ENCODE measurements around the gene OR8B4.
"Not testable (repeated sequence)": the region's sequence is repeated elsewhere in the genome, so short reads cannot be mapped to it uniquely, and the experiment has no call there.

The OR8B4 gene, protein sequence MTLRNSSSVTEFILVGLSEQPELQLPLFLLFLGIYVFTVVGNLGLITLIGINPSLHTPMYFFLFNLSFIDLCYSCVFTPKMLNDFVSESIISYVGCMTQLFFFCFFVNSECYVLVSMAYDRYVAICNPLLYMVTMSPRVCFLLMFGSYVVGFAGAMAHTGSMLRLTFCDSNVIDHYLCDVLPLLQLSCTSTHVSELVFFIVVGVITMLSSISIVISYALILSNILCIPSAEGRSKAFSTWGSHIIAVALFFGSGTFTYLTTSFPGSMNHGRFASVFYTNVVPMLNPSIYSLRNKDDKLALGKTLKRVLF

DNA sequence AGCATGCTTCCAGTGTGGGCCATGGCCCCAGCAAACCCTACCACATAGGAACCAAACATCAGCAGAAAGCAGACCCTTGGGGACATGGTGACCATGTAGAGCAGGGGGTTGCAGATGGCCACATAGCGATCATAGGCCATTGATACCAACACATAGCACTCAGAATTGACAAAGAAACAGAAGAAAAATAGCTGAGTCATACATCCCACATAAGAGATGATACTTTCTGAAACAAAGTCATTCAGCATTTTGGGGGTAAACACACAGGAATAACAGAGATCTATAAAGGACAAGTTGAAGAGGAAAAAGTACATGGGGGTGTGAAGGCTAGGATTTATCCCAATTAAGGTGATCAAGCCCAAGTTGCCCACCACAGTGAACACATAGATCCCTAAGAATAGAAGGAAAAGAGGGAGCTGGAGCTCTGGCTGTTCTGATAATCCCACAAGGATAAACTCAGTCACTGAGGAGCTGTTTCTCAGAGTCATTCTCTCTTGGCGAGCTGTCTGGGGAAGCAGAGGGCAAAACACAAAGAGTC, at the start of gene OR8B4:
OR8B4 (minus strand) TSS at position 488 of the 538 bp plus-strand sequence; CDS start at position 488, 0 bp downstream.
- DNase-seq, result no peak

DNA sequence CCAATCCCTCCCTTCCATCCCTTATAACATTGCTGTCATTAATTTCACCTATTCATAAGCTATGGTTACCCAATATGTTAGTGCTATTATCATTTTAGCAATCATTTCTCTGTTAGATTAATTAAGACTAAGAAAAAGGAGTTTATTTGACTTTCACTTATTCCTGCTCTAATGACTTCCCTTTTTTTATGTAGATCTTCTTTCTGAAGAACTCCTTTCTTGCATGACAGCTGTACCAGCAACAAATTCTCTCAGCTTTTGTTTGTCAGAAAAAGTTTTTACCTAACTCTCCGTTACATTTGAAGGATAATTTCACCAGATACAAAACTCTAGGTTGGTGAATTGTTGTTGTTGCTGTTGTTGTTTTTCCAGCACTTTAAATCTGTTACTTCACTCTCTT, 49.4 kb upstream of the OR8B4 start:
- no peak for DNase-seq

DNA sequence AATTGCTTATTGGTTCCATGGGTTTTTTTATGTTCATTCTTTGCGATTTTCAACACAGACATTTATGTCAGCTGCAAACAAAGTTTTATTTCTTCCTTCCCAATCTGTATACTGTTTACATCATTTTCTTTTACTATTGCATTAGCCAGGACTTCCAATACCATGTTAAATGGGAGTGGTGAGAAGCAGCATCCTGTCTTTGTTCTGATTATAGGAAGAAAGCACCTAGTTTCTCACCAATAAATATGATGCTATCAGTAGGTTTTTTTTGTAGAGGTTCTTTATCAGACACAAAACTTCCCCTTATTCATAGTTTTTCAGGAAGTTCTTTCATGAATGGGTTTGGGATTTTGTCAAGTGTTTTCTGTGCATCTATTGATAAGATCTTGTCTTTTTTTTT, 48.8 kb upstream of the OR8B4 start:
- no peak for DNase-seq

DNA sequence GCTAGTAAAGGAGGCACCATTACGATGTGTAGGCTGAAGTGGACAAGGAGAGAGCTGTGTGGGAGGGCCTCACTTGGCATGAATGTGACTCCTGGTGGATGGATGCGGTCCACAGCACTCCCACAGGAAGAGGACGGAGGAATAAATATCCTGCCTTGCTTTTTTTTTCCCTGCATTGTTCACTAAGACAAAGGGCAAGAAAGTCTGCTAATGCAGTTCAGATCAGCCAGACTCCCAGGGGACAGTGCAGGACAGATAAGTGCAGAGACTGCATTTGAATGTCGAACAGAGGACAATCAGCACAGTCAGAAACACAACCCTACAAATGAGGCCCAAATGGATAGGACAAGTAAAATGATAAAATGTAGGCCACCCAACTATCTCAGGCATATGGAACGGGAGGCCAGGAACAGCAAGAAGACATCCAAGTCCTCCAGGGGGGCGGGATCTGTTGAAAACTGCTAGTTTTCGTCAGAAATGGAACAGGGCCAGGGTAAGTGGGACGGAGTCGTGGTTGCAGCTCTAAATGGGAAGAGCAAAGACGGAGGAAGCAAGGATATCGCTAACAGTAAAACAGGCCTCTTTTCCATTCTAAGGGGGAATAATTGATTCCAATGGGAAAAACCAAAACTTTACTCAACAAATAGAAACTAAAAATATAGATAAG, 46.0 kb upstream of the OR8B4 start:
- DNase-seq, result no peak

DNA sequence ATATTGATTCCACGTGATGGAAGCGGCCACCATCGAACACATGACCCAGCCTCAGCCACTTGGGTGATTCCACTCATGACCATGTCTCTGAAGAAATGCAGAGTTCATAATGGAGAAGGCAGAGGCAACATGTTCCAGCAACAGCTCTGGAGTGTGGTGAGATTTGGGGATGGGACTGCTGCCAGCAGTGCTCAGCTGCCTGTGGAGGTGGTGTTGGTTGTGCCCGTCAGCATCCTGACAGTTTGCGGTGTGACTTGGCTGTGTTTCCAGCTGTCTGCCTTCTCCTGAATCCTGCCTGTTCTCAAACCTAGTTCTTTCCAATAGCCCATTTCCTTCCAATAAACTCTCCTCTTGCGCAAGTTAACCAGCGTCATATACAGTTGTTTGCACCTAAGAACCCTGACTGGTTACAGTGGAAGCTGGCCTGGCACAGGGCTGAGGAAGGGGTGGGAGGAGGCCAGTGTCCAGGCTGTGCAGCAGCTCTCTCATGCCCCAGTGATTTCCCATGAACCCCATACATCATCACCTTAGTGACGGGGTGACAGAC, 42.8 kb upstream of the OR8B4 start:
- no peak for DNase-seq

GRCh38 chr11:124465368-124465767, 40.7 kb upstream of the OR8B4 start:
- DNase-seq, result no peak

GRCh38 chr11:124463990-124464389, 39.3 kb upstream of the OR8B4 start:
- DNase-seq, result no peak

DNA sequence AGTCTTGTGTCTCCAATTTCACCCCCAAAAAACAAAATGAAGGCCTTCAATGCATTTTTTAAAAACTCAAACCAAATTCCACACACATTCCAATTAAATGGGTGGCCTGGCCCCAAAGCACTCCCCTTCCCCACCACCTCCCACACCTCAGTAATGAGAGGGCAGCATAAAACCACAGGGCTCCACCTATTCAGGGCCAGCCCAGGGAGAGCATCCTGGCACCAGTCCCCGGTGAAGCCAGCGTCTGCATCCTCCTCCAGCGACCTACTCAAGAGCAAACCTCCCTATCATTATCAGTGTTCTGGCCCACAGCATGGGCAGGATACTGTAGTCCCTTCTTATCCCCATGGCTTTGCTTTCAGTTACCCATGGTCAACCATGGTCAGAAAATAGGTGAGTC, 38.7 kb upstream of the OR8B4 start:
- DNase-seq, result no peak

DNA sequence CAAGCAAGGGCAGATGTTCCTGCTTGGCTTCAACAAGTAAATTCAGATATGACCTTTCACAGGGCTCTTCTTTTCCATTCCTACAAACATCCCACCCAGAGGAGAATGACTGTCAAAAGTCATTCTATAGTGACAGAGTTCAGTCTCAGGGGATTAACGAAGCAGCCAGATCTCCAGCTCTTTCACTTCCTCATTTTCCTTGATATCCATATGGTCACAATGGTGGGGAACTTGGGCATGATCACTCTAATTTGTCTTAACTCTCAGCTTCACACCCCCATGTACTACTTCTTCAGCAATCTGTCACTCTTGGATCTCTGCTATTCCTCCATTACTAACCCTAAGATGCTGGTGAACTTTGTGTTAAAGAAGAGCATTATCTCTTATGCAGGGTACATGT, 35.8 kb upstream of the OR8B4 start:
- no peak for DNase-seq

DNA sequence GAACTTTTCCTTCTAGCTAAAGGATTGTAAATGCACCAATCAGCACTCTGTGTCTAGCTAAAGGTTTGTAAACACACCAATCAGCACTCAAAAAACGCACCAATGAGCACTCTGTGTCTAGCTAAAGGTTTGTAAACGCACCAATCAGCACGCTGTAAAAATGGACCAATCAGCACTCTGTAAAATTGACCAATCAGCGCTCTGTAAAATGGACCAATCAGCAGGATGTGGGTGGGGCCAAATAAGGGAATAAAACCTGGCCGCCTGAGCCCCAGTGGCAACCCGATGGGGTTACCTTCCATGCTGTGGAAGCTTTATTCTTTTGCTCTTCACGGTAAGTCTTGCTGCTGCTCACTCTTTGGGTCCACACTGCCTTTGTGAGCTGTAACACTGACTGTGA, 34.7 kb upstream of the OR8B4 start:
- DNase-seq, result not testable (repeated sequence)

- DNase-seq, result no peak
Measured at GRCh38 chr11:124454552-124454951, 29.9 kb upstream of the OR8B4 start.

DNA sequence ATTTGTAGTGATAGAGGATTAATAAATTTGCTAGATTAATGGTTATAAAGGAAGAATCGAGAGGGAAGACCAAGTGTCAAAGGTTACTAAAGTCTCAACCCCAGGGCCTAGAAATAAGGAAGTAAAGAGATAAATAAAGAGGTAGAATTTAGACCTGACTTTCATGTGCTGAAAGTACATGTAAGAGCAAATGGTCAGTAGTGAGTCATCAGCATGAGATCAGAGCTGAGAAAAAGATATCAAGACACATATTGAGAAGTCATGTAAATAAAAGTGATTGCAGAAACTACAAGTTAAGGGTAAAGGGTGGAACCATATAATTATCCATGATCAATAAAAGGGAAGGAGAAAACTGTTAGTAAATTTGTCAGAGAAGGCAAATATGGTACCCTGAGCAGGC, 22.2 kb upstream of the OR8B4 start:
- DNase-seq, result no peak

- DNase-seq, result no peak
Measured at GRCh38 chr11:124445646-124446150, 21.0 kb upstream of the OR8B4 start, which contains the start of gene OR8B8. Gene OR8B8, minus strand, starts transcription at chr11:124445696. Its CDS starts 4,611 bp downstream, at chr11:124441085.

- no peak for DNase-seq
Measured at GRCh38 chr11:124442847-124443246, 18.2 kb upstream of the OR8B4 start.

DNA sequence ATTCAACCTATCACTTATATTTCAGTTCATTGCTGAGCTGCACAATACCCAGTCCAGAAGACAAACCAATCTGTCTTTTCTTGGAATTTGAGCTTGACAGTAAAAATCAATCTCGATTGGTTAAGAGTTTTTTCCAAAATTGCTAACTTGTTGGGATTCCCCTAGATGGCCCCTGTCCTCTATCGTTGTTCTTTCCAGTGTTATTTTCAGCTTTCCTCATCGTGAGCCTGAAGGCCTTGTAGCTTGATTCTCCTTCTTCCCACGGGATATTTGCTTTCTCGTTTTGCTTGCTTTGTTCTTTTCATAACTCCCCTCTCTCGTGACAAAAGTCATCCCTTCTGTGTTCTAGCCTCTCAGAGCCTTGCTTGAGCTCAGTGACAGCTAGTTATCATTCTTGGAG, 17.8 kb upstream of the OR8B4 start:
- no peak for DNase-seq

DNA sequence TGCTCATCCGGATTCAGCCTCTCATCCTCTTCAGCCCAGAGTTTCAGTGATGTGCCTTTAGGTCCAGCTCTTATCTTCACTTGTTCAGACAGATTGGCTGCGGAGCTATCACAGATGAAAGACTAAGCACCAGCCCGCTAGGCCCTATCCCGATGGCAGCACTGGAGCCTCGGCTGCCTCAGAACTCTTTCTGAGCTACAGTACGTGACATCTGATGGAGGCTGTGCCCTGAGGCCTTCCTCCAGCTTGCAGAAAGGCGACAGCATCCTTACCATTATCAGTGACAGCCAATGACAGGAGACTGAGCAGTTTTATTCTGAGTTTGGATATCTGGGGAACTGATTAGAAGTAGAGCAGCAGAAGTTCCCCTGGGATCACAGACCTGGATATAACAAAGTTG, 16.8 kb upstream of the OR8B4 start:
- DNase-seq, result no peak

DNA sequence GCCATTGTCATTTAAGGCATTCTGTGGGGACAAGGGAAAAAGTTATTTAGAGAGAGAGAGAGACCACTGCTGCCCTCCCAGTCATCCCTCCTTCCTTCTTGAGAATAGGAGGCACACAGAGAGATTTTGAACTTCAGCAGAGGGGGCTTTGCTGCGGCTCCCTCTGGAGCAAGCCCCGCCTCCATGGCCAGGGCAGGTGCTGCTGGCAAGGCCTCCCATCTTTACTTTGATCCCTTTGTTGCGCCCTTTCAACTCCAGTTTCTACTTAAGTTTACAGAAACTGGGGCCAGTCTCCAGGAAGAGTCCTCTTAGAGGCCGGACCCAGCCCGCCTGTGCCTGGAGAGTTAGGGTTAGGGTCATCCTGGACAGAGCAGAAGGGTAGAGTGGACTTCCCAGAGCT, 16.4 kb upstream of the OR8B4 start:
- DNase-seq, result no peak

DNA sequence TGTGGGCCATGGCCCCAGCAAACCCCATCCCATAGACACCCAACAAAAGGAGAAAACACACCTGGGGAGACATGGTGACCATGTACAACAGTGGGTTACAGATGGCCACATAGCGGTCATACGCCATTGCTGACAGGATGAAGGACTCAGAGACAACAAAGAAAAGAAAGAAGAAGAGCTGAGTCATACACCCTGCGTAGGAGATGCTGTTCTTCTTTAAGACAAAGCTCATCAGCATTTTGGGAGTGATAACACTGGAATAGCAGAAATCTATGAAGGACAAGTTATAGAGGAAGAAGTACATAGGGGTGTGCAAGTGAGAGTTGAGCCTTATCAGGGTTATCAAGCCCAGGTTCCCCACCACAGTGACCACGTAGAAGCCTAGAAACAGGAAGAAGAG, 15.9 kb upstream of the OR8B4 start:
- DNase-seq, result no peak

GRCh38 chr11:124434699-124435098, 10.0 kb upstream of the OR8B4 start:
- no peak for DNase-seq

GRCh38 chr11:124429599-124429998, 4.9 kb upstream of the OR8B4 start:
- DNase-seq, result no peak

DNA sequence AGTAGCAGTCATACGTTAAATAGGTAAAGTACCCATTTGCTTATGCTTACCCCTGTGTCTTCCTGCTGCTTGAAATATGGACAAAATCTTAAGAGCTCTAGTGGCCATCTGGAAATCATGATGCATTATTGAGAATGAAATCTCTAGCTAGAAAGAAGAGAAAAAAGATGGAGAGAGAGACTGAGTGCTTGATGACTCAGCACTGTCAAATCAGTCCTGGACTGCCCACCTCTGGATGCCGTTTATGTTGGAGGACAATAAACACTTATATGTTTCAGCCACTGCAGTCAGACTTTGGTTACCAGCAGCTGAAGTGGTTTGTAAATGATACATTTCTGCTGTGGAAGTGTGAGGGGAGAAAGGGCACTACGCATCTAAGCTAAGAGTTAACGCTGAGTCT, 3.6 kb downstream of the OR8B4 start:
- DNase-seq, result no peak

DNA sequence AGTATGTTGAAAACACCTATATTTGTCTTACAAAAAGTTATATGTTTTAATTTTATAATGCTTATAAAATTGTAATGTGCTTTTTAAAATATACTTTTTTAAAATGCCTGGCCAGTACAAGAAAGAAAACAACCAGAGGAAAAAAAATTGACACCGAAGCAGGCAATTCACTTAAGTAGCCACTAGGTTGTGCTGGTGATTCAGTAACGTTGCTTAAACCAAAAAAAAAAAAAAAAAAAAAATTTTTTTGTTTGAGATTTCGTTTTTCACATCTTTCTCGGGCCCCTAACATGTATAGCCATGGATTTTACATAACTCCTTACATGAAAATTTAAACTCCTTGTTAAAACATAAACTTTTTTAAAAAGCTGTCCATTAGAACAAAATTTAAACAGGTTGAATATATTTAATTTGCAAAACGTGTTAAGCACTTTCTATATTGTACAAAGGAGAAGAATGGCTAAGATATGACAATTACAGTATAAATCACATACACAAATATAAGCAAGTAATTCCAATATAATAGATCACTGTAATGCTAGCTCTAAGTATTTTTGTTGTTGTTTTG, 9.2 kb downstream of the OR8B4 start:
- no peak for DNase-seq

GRCh38 chr11:124409906-124410305, 14.8 kb downstream of the OR8B4 start:
- no peak for DNase-seq

DNA sequence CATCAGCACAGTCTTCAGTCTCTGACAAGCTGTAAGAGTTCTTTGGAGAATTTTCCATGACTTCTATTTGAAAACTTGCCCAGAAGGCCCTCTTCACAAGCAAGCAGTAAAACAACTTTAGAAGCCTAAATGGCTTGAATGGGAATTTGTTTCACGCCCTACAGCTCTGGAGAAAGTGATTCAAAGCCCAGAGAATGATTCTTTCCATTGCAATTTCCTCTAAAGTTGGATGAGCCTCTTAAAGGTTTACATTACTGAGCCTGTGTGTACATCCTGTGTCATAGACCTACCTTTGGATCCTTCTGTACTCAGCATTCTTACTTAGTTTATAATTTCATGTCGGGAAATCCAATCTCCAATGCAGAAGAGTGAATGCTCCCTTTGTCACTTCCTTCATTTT, 19.1 kb downstream of the OR8B4 start:
- DNase-seq, result no peak
